Heart left ventricle (tissue), 13 donors: ENCODE results near the gene HS3ST1.

Source experiments
- CTCF ChIP-seq, 12 donors: fragments of 200-600 bp; sonication (generic) in 4 of 12; IDR thresholded peaks; one replicate each; pipeline versions ENCODE4 v1.5.0 to v1.8.0; 2018 to 2022; ENCODE audit warnings: antibody characterized with exemption in 12 of 12, mild to moderate bottlenecking in 5 of 12
- POLR2A ChIP-seq, 2 donors: fragments of 450-650 bp; IDR thresholded peaks; one replicate each; pipeline ENCODE4 v1.6.1; 2017; ENCODE audit warnings: antibody characterized with exemption in 2 of 2, mild to moderate bottlenecking in 2 of 2, moderate library complexity in 2 of 2
- donor health status: ischemic (EF 13 %, LVEDD 7.1; RV severe dilation, severe dysfunction).
- donor health status: DM: no; HTN: yes; CAD: no.
- donor health status: DM: no; HTN: no; CAD: no.
- donor health status: ischemic (EF 25% LVEDD 6.9; RV normal size, moderate dysfunction).
- donor health status: ischemic (EF 25% LVEDD 5.7; RV mildly dilated, moderate dysfunction).
- donor health status: ischemic (EF 35%, LVEDD 5.7; RV mildly dilated, moderate dysfunction).
- donor health status: nonischemic (EF 11% LVEDD 7.7; RV severe dilation, severe dysfunction).
- donor health status: DM: yes; HTN: yes; CAD: no.
- donor health status: PGD.
- donor health status: ischemic (EF 29% LVEDD 5.4; RV normal size, mild dysfunction).
- donor health status: nonischemic (EF 23%, LVEDD 6.1; RV moderate dilation, normal function).

- TF ChIP-seq CTCF (IDR thresholded peaks at IDR 0.05) = no peak
- no peak for TF ChIP-seq POLR2A (IDR thresholded peaks at IDR 0.05)
These were observed 7.4 kb upstream of the HS3ST1 start for GRCh38 chr4:11436084-11436483.
